ENCODE measurements around the gene TIMP1. TPM values are rescaled to one million over a fixed set of nuclear protein-coding genes. Genes with fewer than 3 reads are reported as not detected.

The TIMP1 gene
- total RNA-seq, 1 experiment from 2014 or later = 35.4 TPM

- Mint-ChIP-seq H3K4me1 (peaks cover 20% of the 10 kb centered on the region), H3K27me3 (ENCODE audit: low read depth) (no peaks in the 10 kb centered on the region), H3K9me3 (no peaks in the 10 kb centered on the region), H3K4me3 (peak within 1 kb of the TSS; percentile 88), H3K27ac (peak within 1 kb of the TSS; percentile 93), H3K36me3 (peaks cover 18% of the 10 kb centered on the region)
- TF ChIP-seq E2F4 (CRISPR knock-in tag; IDR thresholded peaks at IDR 0.05; ENCODE audit: borderline replicate concordance, low read depth) (no peak), FOXK1 (CRISPR knock-in tag; IDR thresholded peaks at IDR 0.05) (peak; percentile 66; the same call in 1 of the 2 replicates), SP1 (CRISPR knock-in tag; conservative IDR thresholded peaks at IDR 0.05) (peak; percentile 27; the same call in 1 of the 2 replicates), NFYB (CRISPR knock-in tag; conservative IDR thresholded peaks at IDR 0.05; ENCODE audit: low read depth) (peak; percentile 94)
- CTCF ChIA-PET = interaction anchor here (0.6 to 1.0 kb wide), 5 partner anchors 14 to 84 kb away, joined by 3 to 4 read pairs (median 3); no protein-coding TSS in a partner anchor
- DNase-seq (ENCODE audit: low spot score) (peak; percentile 96), ATAC-seq (peak; percentile 90)
- POLR2A ChIA-PET = interaction anchor here (0.7 kb wide), 1 partner anchor 245 kb away, joined by 5 read pairs; no protein-coding TSS in a partner anchor
These were observed 21.1 kb upstream of the TIMP1 start, which contains the start of gene ARAF for GRCh38 chrX:47560934-47561658. Gene ARAF (plus strand): TSS chrX:47561205. CDS start chrX:47562968, 1,763 bp downstream.

GRCh38 chrX:47561659-47562151 lies 20.5 kb upstream of the TIMP1 start:
- DNase-seq (ENCODE audit: low spot score) = no peak
- H3K27me3 Mint-ChIP-seq (ENCODE audit: low read depth) = no peaks in the 10 kb centered on the region
- peaks cover 20% of the 10 kb centered on the region for H3K36me3 Mint-ChIP-seq
- ChIA-PET CTCF (interaction anchor here (0.6 to 1.5 kb wide), 9 partner anchors 13 to 1551 kb away, joined by 3 to 6 read pairs (median 3); no protein-coding TSS in a partner anchor), POLR2A (interaction anchor here (0.7 kb wide), 1 partner anchor 245 kb away, joined by 5 read pairs; no protein-coding TSS in a partner anchor)
- TF ChIP-seq RELA (CRISPR knock-in tag; IDR thresholded peaks at IDR 0.05; ENCODE audit: borderline replicate concordance) (no peak), USF1 (CRISPR knock-in tag; IDR thresholded peaks at IDR 0.05) (no peak), SP1 (CRISPR knock-in tag; conservative IDR thresholded peaks at IDR 0.05) (no peak), ZNF317 (CRISPR knock-in tag; IDR thresholded peaks at IDR 0.05; ENCODE audit: borderline replicate concordance, low read depth) (no peak), ZNF219 (CRISPR knock-in tag; IDR thresholded peaks at IDR 0.05; ENCODE audit: borderline replicate concordance) (no peak), ZNF138 (CRISPR knock-in tag; conservative IDR thresholded peaks at IDR 0.05) (no peak), TEAD1 (CRISPR knock-in tag; IDR thresholded peaks at IDR 0.05) (no peak), MYBL2 (CRISPR knock-in tag; IDR thresholded peaks at IDR 0.05) (no peak), MAX (CRISPR knock-in tag; IDR thresholded peaks at IDR 0.05) (no peak), FOXJ3 (CRISPR knock-in tag; IDR thresholded peaks at IDR 0.05; ENCODE audit: borderline replicate concordance) (no peak)
- peak overlapping the region; percentile 93 for H3K27ac Mint-ChIP-seq
- H3K4me1 Mint-ChIP-seq = peaks cover 16% of the 10 kb centered on the region
- peak overlapping the region; percentile 88 for H3K4me3 Mint-ChIP-seq
- no peak for ATAC-seq
- H3K9me3 Mint-ChIP-seq = no peaks in the 10 kb centered on the region

GRCh38 chrX:47562615-47563243 lies 19.5 kb upstream of the TIMP1 start:
- H3K27me3 Mint-ChIP-seq (ENCODE audit: low read depth) = no peaks in the 10 kb centered on the region
- no peak for DNase-seq (ENCODE audit: low spot score)
- peaks cover 13% of the 10 kb centered on the region for H3K4me1 Mint-ChIP-seq
- H3K36me3 Mint-ChIP-seq = peaks cover 20% of the 10 kb centered on the region
- TF ChIP-seq CTCF (IDR thresholded peaks at IDR 0.05) = 0 out of 2 replicates have a peak, but pooled peaks have one; percentile 30
- TF ChIP-seq SMAD4 (CRISPR knock-in tag; IDR thresholded peaks at IDR 0.05) = no peak
- no peak for TF ChIP-seq FOXP4 (CRISPR knock-in tag; IDR thresholded peaks at IDR 0.05)
- no peak for TF ChIP-seq ZSCAN18 (CRISPR knock-in tag; IDR thresholded peaks at IDR 0.05)
- no peak for TF ChIP-seq MAX (CRISPR knock-in tag; IDR thresholded peaks at IDR 0.05)
- TF ChIP-seq OVOL2 (CRISPR knock-in tag; IDR thresholded peaks at IDR 0.05; ENCODE audit: borderline replicate concordance) = no peak
- TF ChIP-seq RORB (CRISPR knock-in tag; IDR thresholded peaks at IDR 0.05) = no peak
- TF ChIP-seq MXD4 (CRISPR knock-in tag; IDR thresholded peaks at IDR 0.05; ENCODE audit: borderline replicate concordance) = no peak
- ChIA-PET CTCF (interaction anchor here (0.7 to 1.5 kb wide), 2 partner anchors 56 to 62 kb away, joined by 3 to 6 read pairs; no protein-coding TSS in a partner anchor), POLR2A (no interaction called here)
- peak overlapping the region; percentile 88 for H3K4me3 Mint-ChIP-seq
- H3K27ac Mint-ChIP-seq = peak overlapping the region; percentile 89
- no peak for ATAC-seq
- no peaks in the 10 kb centered on the region for H3K9me3 Mint-ChIP-seq

All from WTC11 (cell line).